ENCODE measurements around the gene GPRIN3.

The GPRIN3 gene

GRCh38 chr4:89289312-89289711 is 18.3 kb downstream of the GPRIN3 start:
- no peak for DNase-seq (ENCODE audit: low read depth)

GRCh38 chr4:89288430-89288829 is 19.2 kb downstream of the GPRIN3 start:
- DNase-seq (ENCODE audit: low read depth) = no peak

DNA sequence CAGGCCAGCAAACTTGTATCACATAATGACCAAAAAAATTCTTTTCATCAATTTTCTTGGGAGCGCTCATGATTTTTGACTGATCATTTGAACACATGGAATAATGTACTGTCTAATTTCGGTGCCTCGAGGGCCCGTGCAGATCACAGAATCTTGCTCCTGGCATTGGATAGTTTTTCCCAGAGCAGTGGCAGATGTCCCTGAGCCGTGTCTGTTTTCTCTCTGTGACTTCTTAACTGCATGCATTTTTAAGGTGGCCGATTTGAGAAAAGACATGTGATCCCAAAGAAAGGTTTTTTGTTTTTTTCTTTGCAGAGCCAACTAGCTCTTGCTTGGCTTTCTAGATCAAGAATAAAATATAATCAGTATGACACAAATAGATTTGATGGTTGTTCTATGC is 19.7 kb downstream of the GPRIN3 start:
- DNase-seq (ENCODE audit: low read depth) = no peak

DNA sequence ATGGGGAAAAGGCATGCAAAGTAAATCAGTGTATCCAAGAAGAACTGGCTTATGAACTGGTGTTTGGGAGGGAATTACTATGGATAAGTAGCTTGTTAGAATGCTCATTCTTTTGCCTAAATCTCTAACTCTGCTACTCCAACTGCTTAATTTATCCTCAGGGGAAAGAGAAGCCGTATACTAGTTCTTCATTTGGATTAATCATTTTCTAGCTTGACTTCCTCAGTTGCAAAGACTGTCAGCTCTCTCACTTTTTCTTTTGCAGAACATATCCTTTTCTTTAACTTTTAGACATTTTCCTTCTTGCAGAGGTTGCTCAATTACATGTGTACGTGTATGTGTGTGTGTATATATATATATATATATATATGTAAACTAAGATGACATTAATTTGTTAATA is 21.9 kb downstream of the GPRIN3 start:
- DNase-seq (ENCODE audit: low read depth) = no peak

DNA sequence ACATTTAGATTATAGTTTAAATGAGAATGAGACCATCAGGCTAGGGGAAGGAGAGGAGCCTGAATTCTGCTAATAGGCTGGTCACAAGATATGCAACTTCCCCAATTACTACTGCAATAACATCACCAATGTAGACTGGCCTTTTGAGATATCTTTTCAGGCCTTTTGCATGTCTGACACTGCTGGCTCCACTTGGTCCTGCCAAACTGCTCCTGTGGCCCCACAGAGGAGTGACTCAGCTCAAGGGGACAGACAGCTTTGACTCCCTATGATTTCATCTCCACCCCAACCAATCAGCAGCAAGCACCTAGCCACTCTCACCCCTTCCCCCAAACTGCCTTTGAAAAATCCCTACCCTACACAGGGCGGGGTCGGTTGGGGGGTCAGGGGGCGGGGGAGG is 22.8 kb downstream of the GPRIN3 start:
- DNase-seq (ENCODE audit: low read depth) = no peak

DNA sequence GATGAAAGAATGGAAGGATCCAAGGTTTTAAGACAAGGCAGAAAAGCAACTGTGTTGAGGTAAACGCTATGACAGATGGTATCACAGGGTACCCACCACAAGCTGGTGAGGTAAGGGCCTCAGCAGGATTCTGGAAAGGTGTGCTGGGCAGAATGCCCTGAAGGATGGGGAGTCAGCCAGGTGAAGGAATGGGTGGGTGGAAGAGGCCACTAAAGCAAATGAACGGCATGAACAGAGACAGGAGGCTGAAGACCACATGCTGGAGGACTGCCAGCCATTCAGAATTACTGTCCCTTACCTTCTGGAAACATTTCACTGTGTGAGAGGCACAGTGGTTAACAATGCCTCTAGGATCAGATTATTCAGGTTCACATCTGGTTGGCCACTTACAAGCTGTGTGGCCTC is 23.6 kb downstream of the GPRIN3 start:
- no peak for DNase-seq (ENCODE audit: low read depth)

DNA sequence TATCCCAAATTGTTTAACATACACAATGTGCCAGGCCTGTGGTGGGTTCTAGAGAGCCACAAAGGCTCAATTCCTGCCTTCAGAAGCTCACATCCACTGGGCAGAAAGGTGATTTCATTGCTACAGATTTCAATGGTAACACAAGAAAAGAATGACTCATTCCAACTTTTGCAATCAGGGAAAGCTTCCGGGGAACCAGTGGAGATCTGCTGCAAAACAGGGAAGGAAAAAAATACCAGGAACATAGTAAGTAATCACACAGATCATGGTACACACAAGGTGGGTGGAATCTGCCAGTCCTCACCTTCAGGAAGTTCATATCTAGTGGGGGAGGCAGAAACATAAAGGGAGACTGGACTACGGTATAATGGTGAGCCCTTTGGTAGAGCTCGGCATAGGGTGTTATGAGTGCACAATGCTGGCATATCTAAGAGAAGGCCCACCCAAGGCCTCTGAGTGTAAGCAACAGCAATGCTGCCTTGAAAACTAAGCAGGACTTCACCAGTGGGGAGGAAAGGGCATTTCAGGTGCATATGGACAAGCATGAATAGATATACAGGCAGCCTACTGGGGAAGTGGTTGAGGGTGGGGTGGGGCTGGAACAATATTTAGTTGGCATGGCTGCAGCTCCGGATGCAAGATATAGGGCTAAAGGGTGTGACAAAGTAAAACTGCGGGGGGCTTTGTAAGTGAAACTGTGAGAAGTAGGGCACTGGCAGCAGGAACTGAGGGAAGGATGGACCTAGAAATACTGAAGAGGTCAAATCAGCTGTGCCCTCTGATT is 24.2 kb downstream of the GPRIN3 start:
- no peak for DNase-seq (ENCODE audit: low read depth)

DNA sequence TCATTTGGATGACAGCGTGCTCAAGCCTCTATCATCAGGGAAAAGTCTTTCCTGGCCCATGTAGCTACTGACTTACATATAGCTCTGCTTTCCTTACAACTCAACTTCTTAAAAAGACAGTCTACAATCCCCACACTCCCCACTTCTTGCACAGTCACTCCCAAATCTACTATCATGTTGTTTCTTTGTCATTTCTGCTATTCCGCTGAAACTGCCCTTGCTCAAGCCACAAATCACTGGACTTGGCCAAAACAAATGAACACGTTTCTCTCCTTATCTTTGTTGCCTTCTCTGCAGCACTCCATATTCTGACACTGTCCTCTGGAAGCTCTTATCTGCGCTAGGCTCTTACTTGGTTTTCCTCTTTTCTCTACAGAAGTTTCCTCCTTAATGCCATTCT is 28.2 kb downstream of the GPRIN3 start:
- no peak for DNase-seq (ENCODE audit: low read depth)

- DNase-seq (ENCODE audit: low read depth) = no peak
These were observed 30.2 kb downstream of the GPRIN3 start for GRCh38 chr4:89277412-89277811.

- DNase-seq (ENCODE audit: low read depth) = no peak
These were observed 31.3 kb downstream of the GPRIN3 start for GRCh38 chr4:89276296-89276695.

- no peak for DNase-seq (ENCODE audit: low read depth)
These were observed 32.0 kb downstream of the GPRIN3 start for GRCh38 chr4:89275587-89275986.

GRCh38 chr4:89273741-89274141 is 33.9 kb downstream of the GPRIN3 start:
- no peak for DNase-seq (ENCODE audit: low read depth)

- no peak for DNase-seq (ENCODE audit: low read depth)
These were observed 36.8 kb downstream of the GPRIN3 start for GRCh38 chr4:89270792-89271191.

DNA sequence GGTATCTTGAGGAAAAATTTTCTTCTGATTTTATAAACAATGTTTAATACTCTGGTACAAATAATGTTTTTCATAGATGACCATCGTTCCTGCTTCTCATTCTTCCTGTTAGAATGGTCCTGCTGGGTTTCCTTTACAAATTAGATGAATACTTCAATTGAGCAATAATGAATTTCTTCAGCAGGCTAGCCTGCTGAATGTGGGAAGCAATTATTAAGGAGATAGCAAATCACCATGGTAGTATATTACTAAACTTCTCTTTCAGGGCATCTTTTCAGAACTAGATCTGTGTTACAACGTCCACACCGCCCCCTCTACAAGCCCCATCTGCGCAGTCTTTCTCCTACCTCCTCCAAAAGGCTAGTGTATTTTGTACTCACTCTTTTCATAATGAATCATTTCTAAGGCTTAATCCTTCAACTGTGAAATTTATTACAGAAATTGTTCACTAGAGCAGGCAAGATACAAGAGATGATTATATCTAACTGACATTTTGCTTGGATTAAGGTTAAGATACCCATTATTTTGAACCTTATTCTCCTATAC is 38.4 kb downstream of the GPRIN3 start:
- no peak for DNase-seq (ENCODE audit: low read depth)

DNA sequence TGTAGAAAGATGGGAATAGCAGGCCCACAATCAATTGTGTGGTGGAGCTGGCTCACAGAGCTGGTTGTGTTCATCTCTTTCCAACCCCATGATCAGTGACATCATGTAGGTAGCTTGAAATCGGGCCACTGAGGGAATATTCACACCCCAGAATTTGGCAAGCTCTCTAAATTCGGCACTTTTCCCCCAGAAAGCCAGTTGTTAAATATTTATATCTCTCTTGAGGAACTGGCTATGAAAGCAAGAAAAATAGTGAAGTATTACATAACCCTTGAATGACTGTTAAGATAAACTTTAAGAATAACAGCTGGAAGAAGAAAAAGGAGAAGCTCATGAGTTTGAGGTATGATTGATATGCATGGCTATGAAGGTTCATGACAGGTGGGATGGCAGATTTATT is 38.9 kb downstream of the GPRIN3 start:
- DNase-seq (ENCODE audit: low read depth) = no peak

GRCh38 chr4:89267846-89268245 is 39.8 kb downstream of the GPRIN3 start:
- DNase-seq (ENCODE audit: low read depth) = no peak

DNA sequence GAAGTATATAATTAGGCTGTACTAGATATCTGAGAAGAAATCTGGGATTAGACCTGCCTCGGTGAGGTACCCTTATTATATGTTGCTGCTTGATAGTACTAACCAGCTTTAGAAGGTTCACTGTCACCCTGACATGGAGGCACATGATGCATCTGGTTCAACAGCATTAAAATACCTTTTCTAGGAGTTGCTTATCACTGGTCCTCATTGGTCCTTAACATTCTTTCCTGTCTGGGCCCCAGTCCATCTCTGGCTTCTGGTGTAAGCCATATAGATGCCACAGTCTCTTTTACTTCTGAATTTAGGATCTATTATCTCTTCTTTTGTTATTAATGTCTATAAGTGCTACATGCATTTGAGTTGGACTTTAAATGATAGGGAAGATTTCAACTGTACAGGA is 40.2 kb downstream of the GPRIN3 start:
- no peak for DNase-seq (ENCODE audit: low read depth)

DNA sequence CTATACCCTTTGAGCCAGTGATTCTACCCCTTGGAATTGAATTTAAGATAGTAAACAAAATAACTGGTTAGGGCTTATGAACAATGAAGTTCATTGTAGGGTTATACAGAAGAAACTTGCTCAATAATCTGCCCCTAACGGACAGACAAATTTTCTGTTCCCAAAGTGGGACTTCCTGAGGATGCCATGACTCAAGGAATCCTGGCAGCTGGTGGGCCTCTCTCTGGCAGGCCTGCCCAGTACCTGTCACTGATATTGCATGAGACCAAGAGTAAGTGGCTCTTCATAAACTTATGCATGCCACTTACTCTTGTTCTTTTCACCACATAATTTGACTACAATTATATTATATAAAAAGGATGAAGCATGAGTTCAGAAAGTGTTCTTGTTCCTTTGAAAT is 41.5 kb downstream of the GPRIN3 start:
- no peak for DNase-seq (ENCODE audit: low read depth)

- no peak for DNase-seq (ENCODE audit: low read depth)
These were observed 44.3 kb downstream of the GPRIN3 start for GRCh38 chr4:89263265-89263664.

DNA sequence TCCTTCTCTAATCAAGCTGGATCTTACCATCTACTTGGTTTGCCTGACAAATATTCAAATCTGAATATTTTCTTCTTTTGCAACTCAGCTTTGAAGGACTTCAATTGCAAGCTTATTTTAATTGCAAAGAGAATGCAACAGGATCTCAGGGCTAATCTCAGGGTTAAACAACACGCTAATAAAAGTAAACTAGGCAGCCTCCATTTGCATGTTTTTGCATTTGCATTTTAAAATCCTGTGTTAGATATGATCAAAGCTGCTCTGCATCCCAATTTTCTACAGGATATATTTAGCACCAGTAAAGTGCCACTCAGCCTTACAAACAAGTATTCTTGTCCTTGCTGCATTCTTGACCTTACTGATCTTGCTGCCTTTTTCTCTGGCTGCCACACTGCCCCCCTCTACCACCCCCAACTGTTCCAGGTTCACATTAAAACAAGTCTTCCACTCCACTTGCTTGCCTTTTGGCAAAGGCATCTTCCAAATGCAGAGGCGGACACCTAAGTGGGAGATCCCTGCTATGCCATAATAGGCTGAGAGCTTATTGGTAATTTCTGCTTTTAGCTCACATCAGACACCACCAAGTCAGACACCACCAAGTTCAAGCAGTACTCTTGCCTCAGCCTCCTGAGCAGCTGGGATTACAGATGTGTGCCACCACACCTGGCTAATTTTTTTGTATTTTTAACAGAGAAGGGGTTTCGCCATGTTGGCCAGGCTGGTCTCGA is 48.1 kb downstream of the GPRIN3 start:
- DNase-seq (ENCODE audit: low read depth) = no peak

DNA sequence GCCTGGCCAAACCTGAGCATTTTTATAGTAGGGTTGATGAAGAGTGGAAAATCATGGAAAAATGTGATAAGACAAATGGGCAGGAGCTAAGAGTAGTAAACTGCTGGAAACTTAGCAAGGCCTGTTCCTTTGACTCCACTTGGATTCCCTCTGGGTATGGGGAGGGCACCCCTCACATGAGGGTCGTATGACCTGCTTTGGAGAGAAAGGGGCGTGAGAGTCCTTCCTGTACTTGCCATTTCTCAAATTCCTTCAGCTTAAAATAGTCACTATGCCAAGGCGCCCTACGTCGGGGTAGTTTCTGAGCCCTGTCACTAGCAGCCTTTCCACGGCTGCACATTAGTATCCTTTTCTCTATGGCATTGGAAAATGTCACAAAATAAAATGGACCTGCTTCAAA is 49.1 kb downstream of the GPRIN3 start:
- DNase-seq (ENCODE audit: low read depth) = no peak

DNA sequence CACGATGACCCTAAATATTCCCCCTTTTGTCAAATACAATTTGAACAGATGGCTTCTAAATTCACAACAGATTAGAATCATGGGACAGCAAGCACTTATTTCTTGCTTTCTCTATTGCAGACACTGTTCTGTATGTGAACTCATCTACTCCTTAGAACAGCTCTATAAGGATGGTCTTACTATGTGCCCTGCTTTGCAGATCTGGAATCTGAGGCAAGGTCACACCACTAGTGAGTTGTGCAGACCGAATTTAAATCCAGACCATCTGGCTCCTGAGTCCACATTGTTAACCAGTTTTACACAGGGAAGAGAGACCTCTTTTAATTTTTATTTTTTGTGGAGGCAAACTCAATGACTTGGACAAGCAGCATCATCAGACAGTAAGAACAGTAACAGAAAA is 50.2 kb downstream of the GPRIN3 start:
- no peak for DNase-seq (ENCODE audit: low read depth)

GRCh38 chr4:89256203-89256800 is 51.3 kb downstream of the GPRIN3 start:
- DNase-seq (ENCODE audit: low read depth) = no peak

Data from fibroblast of the conjunctiva (primary cell).